VCaP (cell line): ENCODE data around the gene TMEM117.

Experiments used
- H3K27ac ChIP-seq: fragments of 450-650 bp; 2 replicates; pipeline ENCODE4 v1.5.1; 2017
- TF ChIP-seq, protein P1 (sequence below): fragments of 450-650 bp; conservative IDR thresholded peaks from 2 replicates; pipeline ENCODE4 v1.5.1; 2017; ENCODE audit warnings: mild to moderate bottlenecking, moderate library complexity

TMEM117 gene

DNA sequence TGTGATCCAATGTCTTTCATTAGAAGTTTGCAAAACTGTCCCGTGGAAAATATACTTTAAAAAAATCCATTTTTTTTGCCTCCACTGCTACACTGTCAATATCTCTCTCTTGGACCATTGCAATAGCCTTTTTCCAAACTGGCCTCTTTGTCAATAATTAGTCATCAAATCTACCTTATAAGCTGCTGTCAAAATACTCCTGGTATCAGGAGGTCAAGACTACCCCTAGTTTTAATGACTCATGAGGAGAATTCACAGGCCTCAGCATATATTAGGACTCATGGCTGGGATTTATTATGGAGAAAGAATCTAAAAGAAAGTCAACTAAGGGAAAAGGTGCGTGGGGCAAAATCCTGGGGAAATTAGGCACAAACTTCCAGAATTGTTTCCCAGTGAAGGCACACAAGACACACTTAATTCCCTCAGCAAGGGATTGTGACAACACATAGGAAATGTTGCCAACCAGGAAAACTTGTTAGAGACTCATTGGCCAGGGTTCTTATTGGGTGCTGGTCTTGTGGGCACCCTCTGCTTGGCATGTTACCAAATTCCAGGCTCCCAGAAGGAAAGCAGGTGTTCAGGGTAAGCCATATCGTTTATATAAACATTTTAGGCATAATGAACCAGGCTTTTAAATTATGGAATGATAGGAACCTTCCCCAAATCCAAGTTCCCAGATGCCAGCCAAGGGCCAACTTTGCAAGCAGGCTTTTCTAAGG is 56.1 kb downstream of the TMEM117 start:
- no peak overlapping the region for H3K27ac ChIP-seq
- TF ChIP-seq, protein P1, sequence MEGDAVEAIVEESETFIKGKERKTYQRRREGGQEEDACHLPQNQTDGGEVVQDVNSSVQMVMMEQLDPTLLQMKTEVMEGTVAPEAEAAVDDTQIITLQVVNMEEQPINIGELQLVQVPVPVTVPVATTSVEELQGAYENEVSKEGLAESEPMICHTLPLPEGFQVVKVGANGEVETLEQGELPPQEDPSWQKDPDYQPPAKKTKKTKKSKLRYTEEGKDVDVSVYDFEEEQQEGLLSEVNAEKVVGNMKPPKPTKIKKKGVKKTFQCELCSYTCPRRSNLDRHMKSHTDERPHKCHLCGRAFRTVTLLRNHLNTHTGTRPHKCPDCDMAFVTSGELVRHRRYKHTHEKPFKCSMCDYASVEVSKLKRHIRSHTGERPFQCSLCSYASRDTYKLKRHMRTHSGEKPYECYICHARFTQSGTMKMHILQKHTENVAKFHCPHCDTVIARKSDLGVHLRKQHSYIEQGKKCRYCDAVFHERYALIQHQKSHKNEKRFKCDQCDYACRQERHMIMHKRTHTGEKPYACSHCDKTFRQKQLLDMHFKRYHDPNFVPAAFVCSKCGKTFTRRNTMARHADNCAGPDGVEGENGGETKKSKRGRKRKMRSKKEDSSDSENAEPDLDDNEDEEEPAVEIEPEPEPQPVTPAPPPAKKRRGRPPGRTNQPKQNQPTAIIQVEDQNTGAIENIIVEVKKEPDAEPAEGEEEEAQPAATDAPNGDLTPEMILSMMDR = no peak

DNA sequence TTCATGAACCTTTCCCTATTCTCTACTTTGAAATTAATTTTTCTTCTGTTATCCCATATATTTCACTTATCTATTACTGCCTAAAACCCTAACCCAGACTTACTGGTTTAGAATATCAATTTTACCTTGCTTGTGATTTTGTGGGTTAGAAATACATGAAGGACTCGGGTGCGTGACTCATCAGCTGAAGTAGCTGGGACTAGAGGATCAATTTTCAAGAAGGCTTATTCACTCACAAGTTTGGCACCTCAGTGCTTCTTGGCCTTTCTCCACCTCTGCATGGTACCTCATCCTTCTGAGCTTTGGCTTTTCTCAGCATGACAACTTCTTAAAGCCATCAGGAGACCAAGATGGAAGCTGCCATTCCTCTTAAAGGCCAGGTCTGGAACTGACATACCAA is 57.8 kb downstream of the TMEM117 start:
- TF ChIP-seq, protein P1 = no peak
- H3K27ac ChIP-seq = no peak overlapping the region

DNA sequence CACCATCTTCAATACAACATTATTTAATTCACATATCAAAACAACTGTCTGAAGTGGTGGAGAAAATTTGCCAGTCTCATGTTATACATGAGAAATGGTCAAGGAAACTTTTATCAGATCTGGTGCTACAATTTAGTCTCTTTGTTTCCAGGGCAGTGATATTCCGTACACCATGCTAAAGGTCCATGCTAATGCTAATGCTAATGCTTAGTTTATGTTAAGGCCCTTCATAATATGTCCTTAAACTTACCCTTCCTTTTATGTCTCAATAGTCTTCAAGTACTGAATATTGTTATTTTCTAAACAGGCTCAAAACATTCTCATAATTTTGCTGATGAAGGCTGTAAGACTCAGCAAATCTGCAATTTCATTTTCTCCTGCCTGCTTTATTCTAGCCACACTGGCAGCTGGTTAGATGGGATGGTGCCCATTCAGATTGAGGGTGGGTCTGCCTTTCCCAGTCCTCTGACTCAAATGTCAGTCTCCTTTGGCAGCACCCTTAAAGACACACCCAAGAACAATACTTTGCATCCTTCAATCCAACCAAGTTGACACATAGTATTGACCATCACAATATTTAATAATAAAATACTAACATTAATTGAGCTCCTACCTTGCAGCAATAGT is 59.8 kb downstream of the TMEM117 start:
- H3K27ac ChIP-seq = no peak overlapping the region
- TF ChIP-seq, protein P1 = no peak

DNA sequence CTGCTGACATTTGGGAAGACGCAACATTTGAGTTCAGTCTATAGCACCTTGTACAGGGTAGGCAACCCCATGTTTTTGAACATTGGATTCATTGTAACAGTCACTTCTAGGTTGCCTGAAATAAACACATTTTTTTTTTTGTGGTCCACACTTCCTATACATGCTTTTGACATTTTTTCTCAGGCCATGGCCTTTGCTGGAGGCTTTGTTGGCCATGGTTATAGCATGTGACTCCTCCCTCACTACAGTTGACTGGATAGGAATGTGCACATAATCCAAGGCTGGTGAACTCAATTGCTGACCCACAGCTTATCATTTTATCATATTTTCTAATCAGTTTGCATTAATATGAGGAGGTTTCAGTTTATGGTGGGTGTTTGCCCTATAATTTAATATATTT is 60.6 kb downstream of the TMEM117 start:
- TF ChIP-seq, protein P1 = no peak
- H3K27ac ChIP-seq = no peak overlapping the region

DNA sequence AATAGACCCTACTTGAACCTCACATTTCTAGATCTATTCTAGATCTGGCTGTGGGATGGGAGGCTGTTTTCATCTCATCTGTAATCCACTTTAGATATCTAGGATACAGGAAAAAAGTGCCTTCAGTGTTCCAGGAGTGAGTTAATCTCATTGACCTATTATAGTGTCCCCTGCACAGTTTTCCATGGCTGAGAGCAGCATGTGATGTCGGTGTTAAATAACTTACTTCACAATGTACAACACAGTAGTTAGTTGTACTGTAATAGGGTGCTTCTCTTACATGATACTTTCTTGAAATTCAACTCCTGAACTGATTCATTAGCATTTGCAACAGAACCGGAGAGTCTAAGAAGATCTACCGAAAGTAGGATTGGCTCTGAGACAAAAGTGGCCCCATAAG is 62.6 kb downstream of the TMEM117 start:
- TF ChIP-seq, protein P1 = no peak
- H3K27ac ChIP-seq = no peak overlapping the region

DNA sequence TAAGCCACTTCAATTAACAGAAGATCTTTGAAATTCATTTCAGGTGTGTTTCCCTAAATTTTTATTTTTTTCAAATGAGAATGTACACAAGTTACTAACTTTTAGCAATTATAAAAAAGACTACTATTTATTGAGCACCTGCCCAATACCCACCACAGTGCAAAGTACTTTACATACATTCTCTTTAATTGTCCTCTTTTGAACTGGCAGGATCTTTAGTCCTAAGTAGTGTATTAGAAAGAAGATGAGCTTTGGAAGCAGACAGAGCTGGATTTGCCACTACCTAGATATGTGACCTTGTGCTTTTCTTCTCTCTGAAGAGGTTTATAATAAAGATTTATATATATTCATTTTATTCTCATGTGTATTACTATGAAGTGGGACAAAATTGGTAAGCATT is 63.7 kb downstream of the TMEM117 start:
- TF ChIP-seq, protein P1 = no peak
- H3K27ac ChIP-seq = no peak overlapping the region

DNA sequence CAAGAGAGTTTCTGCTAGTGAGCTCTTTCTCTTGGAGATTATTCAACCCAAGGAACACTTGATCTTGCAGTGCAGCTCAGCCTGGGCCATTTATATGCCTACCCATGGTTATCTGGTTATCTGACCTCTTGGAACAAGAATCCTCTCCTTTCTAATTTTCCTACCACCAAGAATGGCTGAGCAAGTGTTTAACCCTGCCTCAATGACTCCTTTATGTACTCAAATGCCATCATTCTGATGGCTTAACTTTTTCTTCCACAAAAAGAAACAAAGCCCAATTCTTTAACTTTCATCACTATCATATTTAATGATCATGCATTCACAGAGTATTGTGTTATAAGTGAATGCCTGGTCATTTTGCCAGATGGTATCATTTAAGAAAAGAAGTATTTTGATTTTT is 67.8 kb downstream of the TMEM117 start:
- H3K27ac ChIP-seq = no peak overlapping the region
- TF ChIP-seq, protein P1 = no peak
